HG02943 (cell line): Measurements from ENCODE around the gene CRTC1.

ENCODE experiments used
- ATAC-seq: cut with Tn5 transposase; IDR thresholded peaks from one replicate; pipeline ENCODE4 v1.9.1; 2021; ENCODE audit warnings: mild to moderate bottlenecking, low read depth, moderate library complexity; ENCODE audit not compliant: unreplicated experiment

The CRTC1 gene, protein sequence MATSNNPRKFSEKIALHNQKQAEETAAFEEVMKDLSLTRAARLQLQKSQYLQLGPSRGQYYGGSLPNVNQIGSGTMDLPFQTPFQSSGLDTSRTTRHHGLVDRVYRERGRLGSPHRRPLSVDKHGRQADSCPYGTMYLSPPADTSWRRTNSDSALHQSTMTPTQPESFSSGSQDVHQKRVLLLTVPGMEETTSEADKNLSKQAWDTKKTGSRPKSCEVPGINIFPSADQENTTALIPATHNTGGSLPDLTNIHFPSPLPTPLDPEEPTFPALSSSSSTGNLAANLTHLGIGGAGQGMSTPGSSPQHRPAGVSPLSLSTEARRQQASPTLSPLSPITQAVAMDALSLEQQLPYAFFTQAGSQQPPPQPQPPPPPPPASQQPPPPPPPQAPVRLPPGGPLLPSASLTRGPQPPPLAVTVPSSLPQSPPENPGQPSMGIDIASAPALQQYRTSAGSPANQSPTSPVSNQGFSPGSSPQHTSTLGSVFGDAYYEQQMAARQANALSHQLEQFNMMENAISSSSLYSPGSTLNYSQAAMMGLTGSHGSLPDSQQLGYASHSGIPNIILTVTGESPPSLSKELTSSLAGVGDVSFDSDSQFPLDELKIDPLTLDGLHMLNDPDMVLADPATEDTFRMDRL

DNA sequence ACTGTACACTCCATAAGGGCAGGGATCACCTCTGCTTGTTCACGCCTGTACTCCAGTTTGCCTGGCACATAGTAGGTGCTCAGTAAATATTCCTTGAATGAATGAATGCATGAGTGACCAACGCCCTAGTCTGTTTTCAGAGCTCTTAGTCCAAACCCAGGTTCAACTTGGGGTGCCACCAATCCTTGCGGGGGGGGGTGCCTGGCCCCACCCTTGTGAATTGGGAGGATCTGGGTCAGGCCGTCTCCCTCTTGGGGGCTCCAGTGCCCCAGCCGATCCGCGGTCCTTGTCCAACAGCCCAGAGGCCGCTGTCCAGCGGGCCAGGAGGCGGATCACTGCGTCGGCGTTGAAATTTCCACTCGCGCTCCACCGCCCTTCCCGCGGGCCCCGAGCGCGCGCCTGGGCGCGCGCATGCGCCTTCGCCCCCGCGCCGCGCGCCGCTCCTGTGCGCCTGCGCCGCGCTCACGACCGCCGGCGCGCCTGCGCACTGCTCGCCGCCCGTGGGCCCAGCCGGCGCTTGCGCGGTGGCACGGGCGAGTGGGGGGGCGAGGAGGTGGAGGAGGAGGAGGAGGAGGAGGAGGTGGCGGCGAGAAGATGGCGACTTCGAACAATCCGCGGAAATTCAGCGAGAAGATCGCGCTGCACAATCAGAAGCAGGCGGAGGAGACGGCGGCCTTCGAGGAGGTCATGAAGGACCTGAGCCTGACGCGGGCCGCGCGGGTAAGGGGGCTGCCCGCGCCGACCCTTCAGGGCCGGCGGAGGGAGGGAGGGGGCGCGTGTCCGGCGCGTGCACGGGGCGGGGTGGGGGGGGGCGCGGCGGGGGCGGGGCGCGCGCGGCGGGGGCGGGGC is at the start of gene CRTC1:
Gene CRTC1, plus strand, starts transcription at position 572 of the 849 bp plus-strand sequence. Its CDS starts 23 bp downstream, at position 595.
- peak; percentile 58 for ATAC-seq

DNA sequence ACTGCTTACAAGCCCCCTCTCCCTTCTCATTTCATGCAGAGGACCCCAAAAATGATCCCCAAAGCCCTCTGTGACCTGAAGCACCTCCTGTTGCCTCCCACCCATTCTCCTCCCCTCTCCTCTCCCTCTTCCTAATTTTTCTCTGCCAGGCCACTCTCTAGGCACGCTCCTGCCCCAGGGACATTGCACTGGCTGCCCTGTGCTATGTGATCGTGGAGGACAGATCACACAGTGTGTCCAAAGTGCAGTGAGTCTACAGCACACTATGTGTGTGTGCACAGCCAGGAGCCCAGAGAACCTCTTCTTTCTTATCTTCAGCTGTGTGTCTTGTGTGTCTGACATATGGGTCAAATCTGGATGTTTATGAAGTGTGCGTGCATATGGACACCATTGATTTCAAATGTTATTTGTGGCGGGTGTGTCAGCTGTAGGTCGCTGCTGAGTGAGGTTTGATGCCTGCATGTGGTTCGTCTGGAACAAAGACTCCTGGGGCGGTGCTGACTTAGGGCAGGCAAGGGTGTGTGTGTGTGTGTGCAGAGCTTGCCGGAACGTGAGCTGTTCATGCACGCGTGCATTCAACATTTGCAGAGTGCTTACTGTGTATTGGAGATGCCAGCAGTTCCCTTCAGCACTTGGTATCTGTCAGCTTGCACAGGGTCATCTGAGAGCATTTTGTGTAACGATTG is 48.7 kb upstream of the CRTC1 start:
- no peak for ATAC-seq

DNA sequence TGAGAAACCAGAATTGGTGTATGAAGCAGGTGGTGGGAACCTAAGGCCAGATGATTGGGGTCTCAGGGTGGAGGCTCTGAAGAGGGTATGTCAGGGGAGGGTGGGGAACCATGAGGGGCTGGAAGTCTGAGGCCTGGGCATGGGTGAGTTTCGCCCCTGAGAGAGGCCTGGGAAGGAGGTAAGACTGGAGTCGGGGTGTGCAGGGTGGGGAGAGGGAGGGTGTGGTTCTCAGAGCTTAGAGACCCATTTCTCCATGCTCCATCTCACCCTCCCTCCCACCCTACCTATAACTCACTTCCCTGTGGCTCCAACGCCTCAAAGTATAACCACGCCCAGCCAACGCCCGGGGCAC is 47.7 kb upstream of the CRTC1 start:
- no peak for ATAC-seq

DNA sequence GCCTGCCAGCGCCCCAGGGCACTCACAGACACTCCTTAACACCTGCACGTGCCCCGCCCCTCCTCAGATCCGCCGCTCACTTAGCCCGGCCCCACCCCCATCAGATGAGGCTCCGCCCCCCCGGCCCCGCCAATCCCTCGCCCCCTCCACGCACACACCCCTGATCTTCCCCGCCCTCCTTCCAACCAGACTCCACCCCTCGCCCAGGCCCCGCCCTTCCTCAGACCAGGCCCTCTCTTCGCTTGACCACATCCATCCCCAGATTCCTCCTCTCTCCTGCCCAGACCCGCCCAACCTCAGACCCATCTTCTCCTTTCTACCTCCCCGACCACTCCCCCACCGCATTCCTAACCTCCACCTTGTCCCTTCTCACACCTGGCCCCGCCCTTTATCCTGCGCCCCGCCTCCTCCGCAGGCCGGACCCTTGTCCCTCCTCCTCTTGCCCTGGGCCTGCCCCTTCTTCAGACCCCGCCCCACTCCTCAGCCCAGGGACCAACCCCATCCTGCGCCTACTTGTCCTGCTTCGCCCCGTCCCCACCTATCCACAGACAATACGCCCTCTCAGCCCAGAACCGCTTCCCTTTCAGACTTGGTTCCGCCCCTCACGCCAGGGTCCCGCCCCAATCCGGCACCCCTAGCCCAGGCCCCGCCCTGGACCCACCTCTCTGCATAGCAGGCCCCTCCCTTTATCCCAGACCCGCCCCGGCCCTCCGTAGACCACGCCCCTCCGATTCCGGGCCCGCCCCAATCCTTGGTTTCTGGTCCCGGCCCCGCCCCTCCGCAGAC is 47.1 kb upstream of the CRTC1 start:
- peak; percentile 77 for ATAC-seq

DNA sequence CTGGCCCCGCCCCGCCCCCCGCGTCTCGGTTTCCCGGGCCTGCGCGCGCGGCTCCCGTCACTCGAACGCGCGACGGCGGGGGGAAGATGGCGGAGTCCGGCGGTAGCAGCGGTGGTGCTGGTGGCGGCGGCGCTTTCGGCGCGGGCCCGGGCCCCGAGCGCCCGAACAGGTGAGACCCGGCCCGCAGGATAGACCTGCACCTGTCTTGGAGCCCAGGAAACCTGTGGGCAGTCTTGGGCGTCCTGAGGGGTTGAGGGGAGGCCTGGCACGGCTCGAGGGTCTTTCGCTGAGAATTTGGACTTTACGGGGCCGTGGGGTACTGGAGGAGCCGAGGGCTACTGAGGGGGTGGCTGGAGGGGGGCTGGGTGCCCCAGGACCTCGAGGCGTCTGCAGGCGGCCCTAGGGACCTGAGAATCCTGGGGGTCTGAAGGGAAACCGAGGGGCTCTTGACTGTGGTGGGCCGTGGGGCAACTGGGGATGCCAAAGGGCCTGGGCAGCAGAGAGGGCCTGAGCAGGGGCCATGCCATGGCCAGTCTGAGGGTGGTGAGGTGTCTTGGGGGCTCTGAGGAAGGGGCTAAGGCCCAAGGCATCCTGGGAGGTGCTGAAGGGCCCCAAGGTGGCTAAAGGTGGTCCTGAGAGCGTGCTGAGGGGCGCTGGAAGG is 46.4 kb upstream of the CRTC1 start, which contains the start of gene KLHL26:
Gene KLHL26, plus strand, starts transcription at position 60 of the 661 bp plus-strand sequence. Its CDS starts 27 bp downstream, at position 87.
- ATAC-seq: no peak

DNA sequence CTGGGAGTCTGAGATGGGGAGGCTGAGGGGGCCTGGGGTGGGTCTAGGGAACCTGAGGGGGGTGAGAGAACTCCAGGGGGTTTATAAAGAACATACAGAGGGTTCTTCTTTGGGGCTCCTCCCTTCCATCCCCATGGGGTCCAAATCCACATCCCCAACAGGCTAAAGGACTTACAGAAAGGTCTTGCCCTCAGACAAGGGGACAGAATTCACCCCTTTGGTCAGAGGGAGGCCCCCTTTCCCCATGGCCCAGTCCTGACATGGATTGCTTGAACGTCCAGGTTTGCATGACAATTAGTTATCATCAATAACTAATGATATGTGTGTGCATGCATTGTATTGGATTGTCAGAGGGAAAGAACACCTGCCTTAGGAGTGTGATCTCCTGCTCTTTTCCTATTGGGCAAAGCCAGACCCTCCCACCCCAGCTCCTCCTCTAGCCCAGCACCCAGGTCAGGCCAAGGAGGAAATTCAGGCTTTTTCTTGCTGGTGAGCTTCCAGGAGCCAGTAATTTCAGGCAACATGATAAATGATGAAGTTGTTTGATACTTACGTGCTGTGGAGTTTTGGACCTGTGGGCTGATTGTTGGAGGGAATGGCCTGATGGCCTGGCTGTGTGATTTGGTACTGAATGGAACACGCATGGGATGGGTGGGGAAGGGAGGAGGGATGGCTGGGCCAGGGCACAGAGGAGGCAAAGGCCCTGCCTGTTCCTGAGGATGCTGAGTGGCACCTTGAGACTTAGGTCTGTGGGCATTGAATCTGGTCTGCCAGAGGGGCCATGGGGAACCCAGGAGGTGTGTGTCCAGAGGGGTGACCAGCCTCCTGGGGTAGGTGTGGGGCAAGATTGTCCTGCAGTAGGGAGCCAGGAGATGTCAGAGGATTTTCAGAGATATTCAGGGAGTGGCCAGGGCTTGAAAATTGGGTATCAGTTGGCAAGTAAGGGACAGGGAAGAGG is 45.5 kb upstream of the CRTC1 start:
- no peak for ATAC-seq

DNA sequence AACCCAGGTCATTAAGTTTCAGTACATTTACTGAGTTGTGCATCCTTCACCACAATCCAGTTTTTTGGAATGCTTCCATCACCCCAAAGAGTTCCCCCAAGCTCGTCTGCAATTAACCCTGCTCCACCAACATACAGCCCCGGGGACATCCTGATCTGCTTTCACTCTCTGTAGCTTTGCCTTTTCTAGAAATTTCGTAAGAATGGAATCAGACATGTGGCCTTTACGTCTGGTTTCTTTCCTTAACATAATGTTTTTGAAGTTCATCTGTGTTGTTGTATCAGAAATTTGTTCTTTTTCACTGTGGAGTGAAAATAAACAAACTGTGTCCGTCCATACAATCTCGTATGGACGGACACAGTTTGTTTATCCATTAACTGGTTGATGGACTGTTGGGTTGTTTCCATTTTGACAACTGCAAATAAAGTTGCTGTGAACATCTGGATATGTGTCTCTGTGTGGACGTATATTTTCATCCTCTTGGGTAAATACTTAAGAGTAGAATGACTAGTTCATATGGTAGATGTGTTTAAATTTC is 43.7 kb upstream of the CRTC1 start:
- no peak for ATAC-seq

DNA sequence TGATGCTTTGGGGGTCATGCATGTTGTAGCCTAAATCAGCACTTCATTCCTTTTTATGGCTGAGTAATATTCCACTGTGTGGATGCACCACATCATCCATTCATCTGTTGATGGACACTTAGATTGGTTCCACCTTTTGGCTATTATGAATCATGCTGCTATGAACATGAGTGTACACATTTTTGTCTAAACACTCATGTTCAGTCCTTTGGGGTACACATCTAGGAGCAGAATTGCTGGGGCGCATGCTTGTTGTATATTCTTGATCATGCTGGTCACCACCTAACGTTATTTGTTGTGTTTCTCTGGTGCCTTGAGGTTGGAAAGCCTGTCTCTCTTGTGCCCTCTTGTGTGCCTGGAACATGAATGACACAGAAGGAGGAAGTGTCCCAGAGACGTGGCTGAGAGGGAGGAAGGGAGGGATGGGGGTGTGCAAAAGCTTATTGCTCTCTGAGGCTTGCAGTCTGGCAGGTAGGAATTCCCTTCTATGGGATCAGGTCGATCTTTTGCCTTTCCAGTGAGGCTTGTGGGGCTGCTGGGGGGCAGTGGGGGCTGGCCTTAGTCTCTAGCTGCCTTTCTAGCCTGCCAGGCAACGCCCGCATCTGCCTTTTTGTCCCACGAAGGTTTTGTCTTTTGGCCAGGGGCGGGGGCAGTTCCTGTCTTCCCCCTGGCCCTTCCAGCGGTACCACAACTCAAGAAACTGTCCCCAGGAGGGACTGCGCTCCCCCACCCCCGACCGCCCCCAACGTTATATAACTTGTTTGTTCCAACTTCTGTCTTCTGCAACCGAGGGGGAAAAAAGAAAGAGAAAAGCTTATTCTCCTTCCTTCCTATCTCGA is 39.1 kb upstream of the CRTC1 start:
- no peak for ATAC-seq

DNA sequence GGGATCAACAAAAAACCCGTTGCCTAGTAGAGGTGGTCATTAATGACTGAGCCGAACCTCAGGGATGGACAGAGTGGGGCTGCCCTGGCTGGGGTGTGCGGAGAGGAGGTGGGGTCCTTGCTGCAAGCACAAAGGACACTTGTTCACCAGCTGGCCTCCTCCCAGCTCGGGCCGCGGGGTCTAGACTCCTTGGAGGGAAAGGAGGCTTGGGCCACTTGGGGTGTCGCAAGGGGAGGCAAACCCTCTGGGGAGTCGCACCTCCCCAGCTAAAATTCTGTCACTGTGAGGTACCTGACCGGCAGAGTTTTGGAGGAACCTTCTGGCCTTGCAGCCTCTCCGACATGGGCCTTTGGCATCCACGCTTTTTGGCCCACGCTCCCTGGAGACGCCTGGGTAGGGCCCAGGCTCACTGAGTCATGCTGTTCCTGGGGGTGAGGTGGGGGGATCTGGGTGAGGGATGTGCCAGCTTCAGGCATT is 38.4 kb upstream of the CRTC1 start:
- no peak for ATAC-seq

DNA sequence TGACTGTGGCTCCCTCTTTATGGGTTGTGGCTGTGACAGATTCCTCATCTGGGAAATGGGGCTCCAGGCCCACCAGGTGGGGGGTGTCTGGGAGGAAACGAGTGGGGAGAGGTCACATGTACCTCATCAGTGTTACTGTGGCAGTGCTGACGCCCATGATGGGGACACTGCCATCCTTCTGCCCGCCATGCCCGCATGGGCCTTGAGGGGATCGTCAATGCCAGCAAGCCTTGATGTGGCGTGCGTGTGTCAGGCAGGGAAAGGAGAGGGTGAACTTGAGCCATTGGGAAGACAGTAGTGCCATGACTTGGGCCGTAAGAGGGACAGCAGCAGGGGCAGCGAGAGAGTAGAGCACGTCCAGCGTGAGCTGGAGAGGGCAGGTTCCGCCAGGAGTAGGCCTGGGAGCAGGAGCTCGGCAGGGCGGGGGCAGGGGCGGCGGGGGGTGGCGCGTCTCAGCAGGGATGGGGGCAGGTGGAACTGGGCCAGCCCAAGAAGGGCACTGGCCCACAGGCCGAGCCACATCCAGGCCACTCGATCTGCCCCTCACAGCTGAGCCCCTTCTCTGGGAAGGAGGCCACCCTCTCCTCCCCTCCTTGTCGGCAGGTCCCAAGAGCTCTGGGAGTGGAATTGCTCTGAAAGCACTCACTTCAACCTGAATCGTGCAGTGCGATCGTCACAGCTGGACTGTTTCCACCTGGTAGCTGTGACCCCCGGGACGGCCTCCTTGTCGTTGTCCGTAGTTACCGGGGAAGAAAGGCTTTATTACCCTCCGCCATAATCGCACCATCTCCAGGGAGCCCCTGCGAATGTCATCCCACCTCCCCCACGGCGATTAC is 36.7 kb upstream of the CRTC1 start:
- no peak for ATAC-seq

DNA sequence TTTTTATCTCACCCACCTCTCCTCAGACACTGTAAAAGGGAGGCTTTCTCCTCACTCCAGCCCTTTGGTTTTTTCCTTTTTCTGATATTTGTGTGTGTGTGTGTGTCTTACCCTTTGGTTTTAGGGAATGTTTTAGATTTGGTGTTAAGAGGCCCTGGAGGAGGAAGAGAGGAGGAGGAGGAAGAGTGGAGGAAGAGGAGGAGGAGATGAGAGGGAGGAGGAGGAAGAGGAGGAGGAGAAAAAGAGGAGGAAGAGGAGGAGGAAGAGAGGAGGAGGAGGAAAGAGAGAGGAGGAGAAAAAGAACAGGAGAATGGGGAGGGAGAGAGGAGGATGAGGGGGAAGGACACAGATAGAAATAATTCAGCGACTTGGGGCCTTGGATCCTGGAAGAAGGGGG is 36.1 kb upstream of the CRTC1 start:
- no peak for ATAC-seq

DNA sequence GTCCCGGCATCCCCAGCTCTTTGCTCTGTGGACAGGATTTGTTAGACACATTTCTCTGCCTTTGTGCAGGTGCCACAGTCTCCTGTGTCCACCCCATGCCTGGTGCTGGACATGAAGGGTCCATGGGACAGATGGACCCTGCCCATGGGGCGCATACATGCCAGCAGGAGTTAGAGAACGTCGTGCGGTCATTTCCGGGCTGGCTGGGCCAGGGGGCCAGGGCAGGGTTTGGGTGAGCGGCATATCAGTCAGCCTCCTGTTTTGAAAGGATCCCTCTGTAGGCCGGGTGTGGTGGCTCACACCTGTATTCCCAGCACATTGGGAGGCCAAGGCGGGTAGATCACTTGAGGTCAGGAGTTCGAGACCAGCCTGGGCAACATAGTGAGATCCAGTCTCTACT is 35.7 kb upstream of the CRTC1 start:
- ATAC-seq: no peak

DNA sequence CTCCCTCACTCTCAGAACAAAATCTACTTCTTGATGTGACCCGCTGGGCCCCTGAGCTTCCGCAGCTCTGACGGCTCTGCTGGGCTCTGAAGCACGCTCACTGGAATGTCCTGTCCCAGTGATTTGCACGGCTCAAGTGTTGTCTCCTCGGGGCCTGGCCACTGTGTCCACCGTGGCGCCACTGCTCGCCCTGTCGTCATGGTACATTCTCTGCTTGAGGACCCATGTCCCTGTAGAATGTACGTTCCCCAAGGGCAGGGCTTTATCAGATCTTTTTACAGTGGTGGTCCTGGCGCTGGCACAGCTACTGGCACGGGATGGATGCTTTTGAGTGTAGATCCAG is 34.5 kb upstream of the CRTC1 start:
- no peak for ATAC-seq

DNA sequence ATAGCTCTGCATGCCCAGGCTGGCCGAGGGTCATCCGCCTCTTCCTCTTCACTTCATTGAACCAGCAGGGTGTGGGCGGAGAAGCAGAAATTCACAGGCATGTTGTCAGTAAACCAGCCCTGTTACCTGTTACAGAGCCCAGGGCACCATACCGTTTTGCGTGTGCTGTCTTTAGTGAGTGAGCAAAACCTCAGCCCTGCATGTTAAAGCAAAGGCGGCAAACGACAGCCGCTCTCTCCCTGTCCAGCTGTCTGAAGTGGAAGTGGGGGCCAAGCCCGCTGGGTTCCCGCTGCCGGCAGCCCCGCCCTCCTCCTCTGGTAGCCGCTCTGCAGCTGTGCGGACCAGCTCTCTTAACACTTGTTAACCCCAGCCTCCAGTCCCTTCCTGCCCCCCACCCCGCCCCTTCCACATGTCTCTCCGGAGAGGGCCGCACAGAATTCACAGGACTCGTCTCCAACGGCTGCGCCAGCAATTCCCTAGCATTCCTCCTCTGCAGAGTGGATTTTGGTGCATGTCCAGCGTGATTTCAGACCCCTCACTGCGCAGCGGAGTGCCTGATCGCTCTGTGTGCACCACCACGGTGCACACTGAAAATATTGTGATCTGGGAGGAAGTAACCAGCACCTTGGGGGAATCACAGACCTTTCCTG is 34.0 kb upstream of the CRTC1 start:
- no peak for ATAC-seq

DNA sequence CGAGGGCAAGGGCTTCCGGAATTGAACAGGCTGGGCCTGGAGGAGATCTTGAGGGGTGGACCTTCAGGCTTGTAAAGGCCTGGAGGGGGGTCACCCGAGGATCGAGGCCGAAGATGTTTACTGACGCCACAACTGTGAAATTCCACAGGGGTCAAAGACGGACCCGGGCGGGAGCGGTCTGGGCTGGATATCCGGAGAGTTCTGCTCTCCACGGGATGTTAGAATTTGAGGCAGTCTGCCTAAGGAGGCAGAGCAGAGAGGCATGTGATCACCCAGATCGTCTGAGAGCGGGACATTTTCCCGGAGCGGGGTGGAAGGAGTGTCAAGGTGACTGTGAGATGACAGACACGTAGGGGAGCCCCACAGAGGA is 33.5 kb upstream of the CRTC1 start:
- ATAC-seq: no peak
